GM23248 (cell line): ENCODE results near the gene MON1A.

Experiments
- EZH2 ChIP-seq: fragments of 200-600 bp; sonication (generic); IDR thresholded peaks from 2 replicates; pipeline ENCODE4 v1.6.1; 2018; ENCODE audit warnings: antibody characterized with exemption, mild to moderate bottlenecking; ENCODE audit not compliant: insufficient read depth, poor library complexity, severe bottlenecking
- EZH2phosphoT487 ChIP-seq: fragments of 200-600 bp; sonication (generic); IDR thresholded peaks from 2 replicates; pipeline ENCODE4 v1.6.1; 2018; ENCODE audit warnings: antibody characterized with exemption, moderate library complexity, mild to moderate bottlenecking, low read depth; ENCODE audit not compliant: insufficient read depth

- no peak for TF ChIP-seq EZH2
- TF ChIP-seq EZH2phosphoT487 = no peak
Observed at GRCh38 chr3:49952924-49953323, 23.3 kb upstream of the MON1A start.
